ENCODE data around the gene NPPC.
"Not testable (repeated sequence)": the region's sequence is repeated elsewhere in the genome, so short reads cannot be mapped to it uniquely, and the experiment has no call there.

Gene NPPC

GRCh38 chr2:231926180-231926741, at the start of gene NPPC:
TSS of gene NPPC (minus strand) at chr2:231926396. CDS start at chr2:231926249, 147 bp downstream.
- peak; percentile 87 for DNase-seq (ENCODE audit: low spot score)

GRCh38 chr2:231975001-231975400, 48.8 kb upstream of the NPPC start:
- no peak for DNase-seq (ENCODE audit: low spot score)

- no peak for DNase-seq (ENCODE audit: low spot score)
These were observed 44.3 kb upstream of the NPPC start for GRCh38 chr2:231970461-231970860.

- no peak for DNase-seq (ENCODE audit: low spot score)
These were observed 42.6 kb upstream of the NPPC start for GRCh38 chr2:231968820-231969219.

GRCh38 chr2:231966886-231967285, 40.7 kb upstream of the NPPC start:
- DNase-seq (ENCODE audit: low spot score), result no peak

- DNase-seq (ENCODE audit: low spot score), result no peak
These were observed 38.9 kb upstream of the NPPC start for GRCh38 chr2:231965102-231965501.

- peak; percentile 81 for DNase-seq (ENCODE audit: low spot score)
These were observed 35.4 kb upstream of the NPPC start, which contains the start of gene DIS3L2 for GRCh38 chr2:231961349-231962166. TSS of gene DIS3L2 (plus strand) at chr2:231961713. CDS start at chr2:232014928, 53,215 bp downstream.

GRCh38 chr2:231960810-231961348, 34.7 kb upstream of the NPPC start:
- DNase-seq (ENCODE audit: low spot score), result no peak

GRCh38 chr2:231957913-231958763, 31.9 kb upstream of the NPPC start:
- DNase-seq (ENCODE audit: low spot score), result no peak

GRCh38 chr2:231955758-231956472, 29.7 kb upstream of the NPPC start:
- no peak for DNase-seq (ENCODE audit: low spot score)

GRCh38 chr2:231951452-231952035, 25.3 kb upstream of the NPPC start:
- DNase-seq (ENCODE audit: low spot score), result no peak

GRCh38 chr2:231947694-231948093, 21.5 kb upstream of the NPPC start:
- no peak for DNase-seq (ENCODE audit: low spot score)

GRCh38 chr2:231947112-231947511, 20.9 kb upstream of the NPPC start:
- not testable (repeated sequence) for DNase-seq (ENCODE audit: low spot score)

GRCh38 chr2:231946241-231946814, 20.1 kb upstream of the NPPC start:
- DNase-seq (ENCODE audit: low spot score), result no peak

- no peak for DNase-seq (ENCODE audit: low spot score)
These were observed 16.0 kb upstream of the NPPC start for GRCh38 chr2:231942180-231942579.

GRCh38 chr2:231941673-231942072, 15.5 kb upstream of the NPPC start:
- no peak for DNase-seq (ENCODE audit: low spot score)

GRCh38 chr2:231940795-231941194, 14.6 kb upstream of the NPPC start:
- no peak for DNase-seq (ENCODE audit: low spot score)

GRCh38 chr2:231939022-231939421, 12.8 kb upstream of the NPPC start:
- no peak for DNase-seq (ENCODE audit: low spot score)

- no peak for DNase-seq (ENCODE audit: low spot score)
These were observed 10.9 kb upstream of the NPPC start for GRCh38 chr2:231937057-231937456.

- DNase-seq (ENCODE audit: low spot score), result no peak
These were observed 10.3 kb upstream of the NPPC start for GRCh38 chr2:231936491-231936890.

GRCh38 chr2:231935815-231936214, 9.6 kb upstream of the NPPC start:
- DNase-seq (ENCODE audit: low spot score), result no peak
